Measurements from ENCODE around the gene MFRP. TPM values are rescaled to one million over a fixed set of nuclear protein-coding genes. Genes with fewer than 3 reads are reported as not detected.
A peak's percentile ranks its signal among the peaks of the same experiment; 100 is the strongest.

Gene MFRP
- total and polyA plus RNA-seq, 9 of the 15 experiments (the other 6 are each of a cell fraction or from before 2014, with no cell fraction given): not detected

DNA sequence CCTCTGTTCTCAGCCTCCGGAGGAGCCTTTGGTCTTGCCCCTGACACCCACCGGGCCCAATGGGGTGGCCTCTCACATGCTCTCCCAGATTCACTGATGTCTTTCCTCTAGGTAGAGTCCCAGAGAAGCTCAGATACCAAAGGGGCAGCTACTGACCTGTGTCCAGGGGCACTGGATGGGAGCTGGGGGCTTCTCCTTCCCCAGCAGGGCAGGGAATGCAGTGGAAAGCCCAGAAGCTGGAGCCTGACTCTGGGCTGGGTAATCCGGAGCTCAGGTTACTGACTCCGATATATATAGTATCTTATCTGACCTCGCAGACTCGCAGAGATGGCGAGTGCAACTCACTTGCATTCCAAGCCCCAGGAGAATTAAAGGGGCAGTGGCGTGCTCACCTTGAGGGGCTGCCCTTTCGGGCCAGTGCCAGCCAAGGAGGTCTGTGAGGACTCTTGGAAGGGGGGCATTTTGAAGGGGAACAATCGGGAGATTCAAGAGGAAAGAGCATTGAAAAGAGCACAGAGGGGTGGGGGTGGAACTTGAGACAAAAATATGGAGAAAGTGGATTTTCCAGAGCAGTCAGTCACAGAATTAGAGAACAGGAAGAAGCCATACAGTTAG lies 32.5 kb upstream of the MFRP start (continued):
- no peak for TF ChIP-seq SRSF3 (IDR thresholded peaks at IDR 0.05; ENCODE audit: insufficient read depth, low read length)
- TF ChIP-seq, protein P1, sequence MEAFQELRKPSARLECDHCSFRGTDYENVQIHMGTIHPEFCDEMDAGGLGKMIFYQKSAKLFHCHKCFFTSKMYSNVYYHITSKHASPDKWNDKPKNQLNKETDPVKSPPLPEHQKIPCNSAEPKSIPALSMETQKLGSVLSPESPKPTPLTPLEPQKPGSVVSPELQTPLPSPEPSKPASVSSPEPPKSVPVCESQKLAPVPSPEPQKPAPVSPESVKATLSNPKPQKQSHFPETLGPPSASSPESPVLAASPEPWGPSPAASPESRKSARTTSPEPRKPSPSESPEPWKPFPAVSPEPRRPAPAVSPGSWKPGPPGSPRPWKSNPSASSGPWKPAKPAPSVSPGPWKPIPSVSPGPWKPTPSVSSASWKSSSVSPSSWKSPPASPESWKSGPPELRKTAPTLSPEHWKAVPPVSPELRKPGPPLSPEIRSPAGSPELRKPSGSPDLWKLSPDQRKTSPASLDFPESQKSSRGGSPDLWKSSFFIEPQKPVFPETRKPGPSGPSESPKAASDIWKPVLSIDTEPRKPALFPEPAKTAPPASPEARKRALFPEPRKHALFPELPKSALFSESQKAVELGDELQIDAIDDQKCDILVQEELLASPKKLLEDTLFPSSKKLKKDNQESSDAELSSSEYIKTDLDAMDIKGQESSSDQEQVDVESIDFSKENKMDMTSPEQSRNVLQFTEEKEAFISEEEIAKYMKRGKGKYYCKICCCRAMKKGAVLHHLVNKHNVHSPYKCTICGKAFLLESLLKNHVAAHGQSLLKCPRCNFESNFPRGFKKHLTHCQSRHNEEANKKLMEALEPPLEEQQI (IDR thresholded peaks at IDR 0.05): no peak
- TF ChIP-seq MTA2 (IDR thresholded peaks at IDR 0.05; ENCODE audit: low read depth): peak; percentile 30; the same call in 1 of the 2 replicates
- TF ChIP-seq, protein P2, sequence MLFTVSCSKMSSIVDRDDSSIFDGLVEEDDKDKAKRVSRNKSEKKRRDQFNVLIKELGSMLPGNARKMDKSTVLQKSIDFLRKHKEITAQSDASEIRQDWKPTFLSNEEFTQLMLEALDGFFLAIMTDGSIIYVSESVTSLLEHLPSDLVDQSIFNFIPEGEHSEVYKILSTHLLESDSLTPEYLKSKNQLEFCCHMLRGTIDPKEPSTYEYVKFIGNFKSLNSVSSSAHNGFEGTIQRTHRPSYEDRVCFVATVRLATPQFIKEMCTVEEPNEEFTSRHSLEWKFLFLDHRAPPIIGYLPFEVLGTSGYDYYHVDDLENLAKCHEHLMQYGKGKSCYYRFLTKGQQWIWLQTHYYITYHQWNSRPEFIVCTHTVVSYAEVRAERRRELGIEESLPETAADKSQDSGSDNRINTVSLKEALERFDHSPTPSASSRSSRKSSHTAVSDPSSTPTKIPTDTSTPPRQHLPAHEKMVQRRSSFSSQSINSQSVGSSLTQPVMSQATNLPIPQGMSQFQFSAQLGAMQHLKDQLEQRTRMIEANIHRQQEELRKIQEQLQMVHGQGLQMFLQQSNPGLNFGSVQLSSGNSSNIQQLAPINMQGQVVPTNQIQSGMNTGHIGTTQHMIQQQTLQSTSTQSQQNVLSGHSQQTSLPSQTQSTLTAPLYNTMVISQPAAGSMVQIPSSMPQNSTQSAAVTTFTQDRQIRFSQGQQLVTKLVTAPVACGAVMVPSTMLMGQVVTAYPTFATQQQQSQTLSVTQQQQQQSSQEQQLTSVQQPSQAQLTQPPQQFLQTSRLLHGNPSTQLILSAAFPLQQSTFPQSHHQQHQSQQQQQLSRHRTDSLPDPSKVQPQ (CRISPR knock-in tag; IDR thresholded peaks at IDR 0.05; ENCODE audit: borderline replicate concordance): no peak
- TF ChIP-seq, protein P3, sequence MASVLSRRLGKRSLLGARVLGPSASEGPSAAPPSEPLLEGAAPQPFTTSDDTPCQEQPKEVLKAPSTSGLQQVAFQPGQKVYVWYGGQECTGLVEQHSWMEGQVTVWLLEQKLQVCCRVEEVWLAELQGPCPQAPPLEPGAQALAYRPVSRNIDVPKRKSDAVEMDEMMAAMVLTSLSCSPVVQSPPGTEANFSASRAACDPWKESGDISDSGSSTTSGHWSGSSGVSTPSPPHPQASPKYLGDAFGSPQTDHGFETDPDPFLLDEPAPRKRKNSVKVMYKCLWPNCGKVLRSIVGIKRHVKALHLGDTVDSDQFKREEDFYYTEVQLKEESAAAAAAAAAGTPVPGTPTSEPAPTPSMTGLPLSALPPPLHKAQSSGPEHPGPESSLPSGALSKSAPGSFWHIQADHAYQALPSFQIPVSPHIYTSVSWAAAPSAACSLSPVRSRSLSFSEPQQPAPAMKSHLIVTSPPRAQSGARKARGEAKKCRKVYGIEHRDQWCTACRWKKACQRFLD (CRISPR knock-in tag; IDR thresholded peaks at IDR 0.05): no peak
- no peak; the same call in 1 of the 2 replicates for TF ChIP-seq SMARCE1 (IDR thresholded peaks at IDR 0.05)
- no peak for TF ChIP-seq CREBBP (IDR thresholded peaks at IDR 0.05; ENCODE audit: low read depth, low read length)
- TF ChIP-seq HNRNPLL (IDR thresholded peaks at IDR 0.05; ENCODE audit: low read depth, low read length, poor library complexity, severe bottlenecking): no peak
- TF ChIP-seq ZKSCAN3 (CRISPR knock-in tag; IDR thresholded peaks at IDR 0.05): no peak
- no peak for TF ChIP-seq ELF2 (CRISPR knock-in tag; IDR thresholded peaks at IDR 0.05)
- TF ChIP-seq BRF1 (IDR thresholded peaks at IDR 0.05; ENCODE audit: borderline replicate concordance, extremely low read depth, insufficient read length): no peak
- TF ChIP-seq SOX6 (IDR thresholded peaks at IDR 0.05): peak; percentile 39; the same call in 1 of the 2 replicates
- no peak for TF ChIP-seq ZNF121 (CRISPR knock-in tag; conservative IDR thresholded peaks at IDR 0.05)
- TF ChIP-seq, protein P4, sequence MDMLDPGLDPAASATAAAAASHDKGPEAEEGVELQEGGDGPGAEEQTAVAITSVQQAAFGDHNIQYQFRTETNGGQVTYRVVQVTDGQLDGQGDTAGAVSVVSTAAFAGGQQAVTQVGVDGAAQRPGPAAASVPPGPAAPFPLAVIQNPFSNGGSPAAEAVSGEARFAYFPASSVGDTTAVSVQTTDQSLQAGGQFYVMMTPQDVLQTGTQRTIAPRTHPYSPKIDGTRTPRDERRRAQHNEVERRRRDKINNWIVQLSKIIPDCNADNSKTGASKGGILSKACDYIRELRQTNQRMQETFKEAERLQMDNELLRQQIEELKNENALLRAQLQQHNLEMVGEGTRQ (CRISPR knock-in tag; IDR thresholded peaks at IDR 0.05): no peak
- TF ChIP-seq RAD51 (IDR thresholded peaks at IDR 0.05; ENCODE audit: borderline replicate concordance, low read depth): no peak
- TF ChIP-seq ZKSCAN8 (CRISPR knock-in tag; IDR thresholded peaks at IDR 0.05): no peak
- no peak for TF ChIP-seq NR1H2 (CRISPR knock-in tag; IDR thresholded peaks at IDR 0.05)
- no peak for TF ChIP-seq SUPT5H (IDR thresholded peaks at IDR 0.05)
- no peak for TF ChIP-seq ZNF3 (CRISPR knock-in tag; IDR thresholded peaks at IDR 0.05)
- TF ChIP-seq, protein P5, sequence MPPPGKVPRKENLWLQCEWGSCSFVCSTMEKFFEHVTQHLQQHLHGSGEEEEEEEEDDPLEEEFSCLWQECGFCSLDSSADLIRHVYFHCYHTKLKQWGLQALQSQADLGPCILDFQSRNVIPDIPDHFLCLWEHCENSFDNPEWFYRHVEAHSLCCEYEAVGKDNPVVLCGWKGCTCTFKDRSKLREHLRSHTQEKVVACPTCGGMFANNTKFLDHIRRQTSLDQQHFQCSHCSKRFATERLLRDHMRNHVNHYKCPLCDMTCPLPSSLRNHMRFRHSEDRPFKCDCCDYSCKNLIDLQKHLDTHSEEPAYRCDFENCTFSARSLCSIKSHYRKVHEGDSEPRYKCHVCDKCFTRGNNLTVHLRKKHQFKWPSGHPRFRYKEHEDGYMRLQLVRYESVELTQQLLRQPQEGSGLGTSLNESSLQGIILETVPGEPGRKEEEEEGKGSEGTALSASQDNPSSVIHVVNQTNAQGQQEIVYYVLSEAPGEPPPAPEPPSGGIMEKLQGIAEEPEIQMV (tag; conservative IDR thresholded peaks at IDR 0.05; ENCODE audit: low read depth): no peak
- TF ChIP-seq CHD2 (IDR thresholded peaks at IDR 0.05; ENCODE audit: low read depth, low read length): no peak

Data from K562 (cell line).